ENCODE data around the gene RBM26. TPM values are rescaled to one million over a fixed set of nuclear protein-coding genes. Genes with fewer than 3 reads are reported as not detected.
"Not testable (repeated sequence)": the region's sequence is repeated elsewhere in the genome, so short reads cannot be mapped to it uniquely, and the experiment has no call there.

Gene RBM26
- total RNA-seq, 4 donors from 2014 or later, result 13.9 to 52.7 (median 45.1) TPM

- no peak for TF ChIP-seq POLR2A (IDR thresholded peaks at IDR 0.05)
- TF ChIP-seq CTCF (IDR thresholded peaks at IDR 0.05), result no peak
- TF ChIP-seq EP300 (IDR thresholded peaks at IDR 0.05; ENCODE audit: low read depth), result no peak
- no peak for TF ChIP-seq POLR2AphosphoS5 (IDR thresholded peaks at IDR 0.05)
- H3K27me3 ChIP-seq, result no peaks in the 10 kb centered on the region
- no peaks in the 10 kb centered on the region for H3K9me3 ChIP-seq
- H3K4me1 ChIP-seq, result no peaks in the 10 kb centered on the region
- intact Hi-C loops (cut with DNase I; ENCODE audit: low total_unique reads), result no loop called here
- no peak overlapping the region for H3K27ac ChIP-seq
- 34 to 48% methylated on average over 4 of the region's 4 CpGs for WGBS, 2 donors (ENCODE audit: low coverage in 1 of 2)
- no peak for DNase-seq
- no peaks in the 10 kb centered on the region for H3K36me3 ChIP-seq
- no peak overlapping the region for H3K4me3 ChIP-seq
- in situ Hi-C loops (cut with MboI; ENCODE audit: low pct_ligation_motif_present in 1 of 4, low pct_unique_long_range_greater_than_20kb in 1 of 4, low sequenced_read_pairs in 3 of 4), result no loop called here
Measured at GRCh38 chr13:79282508-79282907, 123.5 kb downstream of the RBM26 start.

- DNase-seq, result no peak
- Histone ChIP-seq H3K9me3 (no peaks in the 10 kb centered on the region), H3K27me3 (no peaks in the 10 kb centered on the region), H3K4me1 (no peaks in the 10 kb centered on the region), H3K36me3 (no peaks in the 10 kb centered on the region), H3K27ac (no peak overlapping the region), H3K4me3 (no peak overlapping the region)
- intact Hi-C loops (cut with DNase I; ENCODE audit: low total_unique reads), result no loop called here
- in situ Hi-C loops (cut with MboI; ENCODE audit: low pct_ligation_motif_present in 1 of 4, low pct_unique_long_range_greater_than_20kb in 1 of 4, low sequenced_read_pairs in 3 of 4), result no loop called here
- 77 to 85% methylated on average over 3 of the region's 3 CpGs for WGBS, 2 donors (ENCODE audit: low coverage in 1 of 2)
- TF ChIP-seq POLR2AphosphoS5 (IDR thresholded peaks at IDR 0.05) (no peak), POLR2A (IDR thresholded peaks at IDR 0.05) (no peak), EP300 (IDR thresholded peaks at IDR 0.05; ENCODE audit: low read depth) (no peak), CTCF (IDR thresholded peaks at IDR 0.05) (no peak)
Measured at GRCh38 chr13:79281339-79281747, 124.7 kb downstream of the RBM26 start.

- intact Hi-C loops (cut with DNase I; ENCODE audit: low total_unique reads); H3K36me3 ChIP-seq; H3K27ac ChIP-seq; in situ Hi-C loops (cut with MboI; ENCODE audit: low pct_ligation_motif_present in 1 of 4, low pct_unique_long_range_greater_than_20kb in 1 of 4, low sequenced_read_pairs in 3 of 4); DNase-seq; H3K27me3 ChIP-seq; H3K4me3 ChIP-seq; H3K4me1 ChIP-seq; H3K9me3 ChIP-seq: not testable (repeated sequence)
- 88 to 98% methylated on average over 5 to 12 of the region's 12 CpGs for WGBS, 2 donors (ENCODE audit: low coverage in 1 of 2)
Measured at GRCh38 chr13:79279735-79280134, 126.3 kb downstream of the RBM26 start.

GRCh38 chr13:79273045-79273444, 133.0 kb downstream of the RBM26 start:
- H3K4me3 ChIP-seq, result no peak overlapping the region
- H3K27me3 ChIP-seq, result no peaks in the 10 kb centered on the region
- TF ChIP-seq CTCF (IDR thresholded peaks at IDR 0.05) (no peak), EP300 (IDR thresholded peaks at IDR 0.05; ENCODE audit: low read depth) (no peak)
- no peak for DNase-seq
- in situ Hi-C loops (cut with MboI; ENCODE audit: low pct_ligation_motif_present in 1 of 4, low pct_unique_long_range_greater_than_20kb in 1 of 4, low sequenced_read_pairs in 3 of 4), result no loop called here
- intact Hi-C loops (cut with DNase I; ENCODE audit: low total_unique reads), result no loop called here
- no peaks in the 10 kb centered on the region for H3K4me1 ChIP-seq
- H3K36me3 ChIP-seq, result no peaks in the 10 kb centered on the region
- H3K27ac ChIP-seq, result no peak overlapping the region
- no peaks in the 10 kb centered on the region for H3K9me3 ChIP-seq

GRCh38 chr13:79271616-79272015, 134.4 kb downstream of the RBM26 start:
- no peak for DNase-seq
- Histone ChIP-seq H3K4me3 (no peak overlapping the region), H3K36me3 (no peaks in the 10 kb centered on the region), H3K4me1 (no peaks in the 10 kb centered on the region), H3K27ac (no peak overlapping the region), H3K9me3 (no peaks in the 10 kb centered on the region), H3K27me3 (no peaks in the 10 kb centered on the region)
- intact Hi-C loops (cut with DNase I; ENCODE audit: low total_unique reads), result no loop called here
- in situ Hi-C loops (cut with MboI; ENCODE audit: low pct_ligation_motif_present in 1 of 4, low pct_unique_long_range_greater_than_20kb in 1 of 4, low sequenced_read_pairs in 3 of 4), result no loop called here
- TF ChIP-seq POLR2A (IDR thresholded peaks at IDR 0.05) (no peak), CTCF (IDR thresholded peaks at IDR 0.05) (no peak), POLR2AphosphoS5 (IDR thresholded peaks at IDR 0.05) (no peak), EP300 (IDR thresholded peaks at IDR 0.05; ENCODE audit: low read depth) (no peak)
- 26% methylated on average over 1 of the region's 1 CpG; no CpG with 5 or more reads in 1 of the 2 donors for WGBS, 2 donors (ENCODE audit: low coverage in 1 of 2)
